Stimulated activated naive B cell treated with anti-CD40 and anti-IgM and Interleukin-4, amounts not matched to agents 10 μg/mL and 1 μg/mL and 100 μg/mL, for 72 hours (primary cell): ENCODE measurements around the gene MAP1LC3A.

ENCODE experiments used
- ATAC-seq, 2 donors: fragments of 150-1000 bp; cut with Tn5 transposase; replicated peaks; 2 replicates each; pipeline ENCODE4 v1.10.0; 2021; ENCODE audit warnings: moderate library complexity in 1 of 2
- DNase-seq: peaks from one replicate; pipeline ENCODE4 v3.0.0; 2021
- H3K27ac Mint-ChIP-seq: one replicate; pipeline ENCODE4 v1.8.0; 2022; ENCODE audit warnings: mild to moderate bottlenecking, mixed read lengths
- H3K27me3 Mint-ChIP-seq, 2 donors: one replicate each; pipeline ENCODE4 v1.8.0; 2022; ENCODE audit warnings: mixed read lengths in 2 of 2
- H3K36me3 Mint-ChIP-seq, 2 donors: one replicate each; pipeline ENCODE4 v1.8.0; 2022; ENCODE audit warnings: mixed read lengths in 2 of 2, mild to moderate bottlenecking in 1 of 2
- H3K4me1 Mint-ChIP-seq, 2 donors: one replicate each; pipeline ENCODE4 v1.8.0; 2022; ENCODE audit warnings: mixed read lengths in 2 of 2, mild to moderate bottlenecking in 1 of 2
- H3K4me3 Mint-ChIP-seq, 2 donors: one replicate each; pipeline ENCODE4 v1.8.0; 2022; ENCODE audit warnings: mild to moderate bottlenecking in 2 of 2, mixed read lengths in 2 of 2, moderate library complexity in 1 of 2
- H3K9me3 Mint-ChIP-seq, 2 donors: one replicate each; pipeline ENCODE4 v1.8.0; 2022; ENCODE audit warnings: mixed read lengths in 2 of 2, mild to moderate bottlenecking in 1 of 2

Gene MAP1LC3A

DNA sequence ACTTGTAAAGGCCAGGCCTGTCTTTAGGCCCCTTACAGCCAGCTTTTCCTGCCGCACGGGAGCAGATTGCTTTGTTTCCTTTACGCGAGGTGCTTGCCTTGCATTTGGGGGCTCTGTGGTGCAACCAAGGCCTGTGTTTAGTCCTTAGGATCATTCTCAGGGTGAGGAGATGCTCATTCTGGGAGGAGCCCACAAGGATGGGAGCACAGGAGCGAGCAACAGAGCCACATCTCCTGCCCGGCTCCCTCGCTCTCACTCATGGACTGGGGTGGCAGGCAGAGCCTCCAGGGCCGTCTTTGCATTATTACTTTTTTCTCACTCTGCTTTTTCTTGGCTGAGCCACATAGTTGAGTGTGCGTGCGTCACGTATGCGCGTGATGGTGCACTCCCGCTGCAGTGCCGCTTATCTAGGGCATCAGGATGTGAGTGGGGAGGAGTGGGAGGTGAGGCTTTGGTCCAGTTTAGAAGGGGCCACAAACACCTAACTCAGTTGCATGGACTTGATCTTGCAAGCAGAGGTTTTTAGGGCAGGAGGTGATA is 23.1 kb upstream of the MAP1LC3A start:
- DNase-seq (no peak), ATAC-seq (no peak)
- Mint-ChIP-seq H3K27me3 (no peaks in the 10 kb centered on the region), H3K36me3 (peaks cover 30 to 43% of the 10 kb centered on the region in 2 donors), H3K4me1 (peaks cover 4 to 6% of the 10 kb centered on the region in 2 donors), H3K27ac (no peak overlapping the region), H3K4me3 (no peak overlapping the region), H3K9me3 (no peaks in the 10 kb centered on the region)

DNA sequence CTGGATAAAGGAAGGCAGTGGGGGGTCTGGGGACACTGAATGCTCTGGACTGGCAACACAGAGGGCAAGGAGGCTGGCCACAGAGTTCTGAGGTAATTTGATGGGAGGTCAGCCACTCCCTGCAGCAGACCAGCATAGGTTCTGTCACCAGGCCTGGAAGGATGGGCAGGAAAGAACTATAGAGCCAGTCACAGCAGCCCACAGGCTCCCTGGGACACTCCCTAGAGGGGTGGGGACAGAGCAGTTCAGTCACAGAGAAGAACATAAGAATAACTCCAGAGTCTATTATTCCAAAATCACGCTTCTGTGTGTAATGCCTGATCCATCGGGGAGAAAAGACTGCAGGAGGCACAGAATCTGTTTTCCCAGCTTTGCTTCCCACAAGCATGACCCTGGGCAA is 22.7 kb upstream of the MAP1LC3A start:
- Mint-ChIP-seq H3K36me3 (peaks cover 35 to 44% of the 10 kb centered on the region in 2 donors), H3K4me3 (no peak overlapping the region), H3K4me1 (peaks cover 1 to 2% of the 10 kb centered on the region in 2 donors), H3K9me3 (no peaks in the 10 kb centered on the region), H3K27me3 (no peaks in the 10 kb centered on the region), H3K27ac (no peak overlapping the region)
- ATAC-seq: no peak
- DNase-seq: no peak

DNA sequence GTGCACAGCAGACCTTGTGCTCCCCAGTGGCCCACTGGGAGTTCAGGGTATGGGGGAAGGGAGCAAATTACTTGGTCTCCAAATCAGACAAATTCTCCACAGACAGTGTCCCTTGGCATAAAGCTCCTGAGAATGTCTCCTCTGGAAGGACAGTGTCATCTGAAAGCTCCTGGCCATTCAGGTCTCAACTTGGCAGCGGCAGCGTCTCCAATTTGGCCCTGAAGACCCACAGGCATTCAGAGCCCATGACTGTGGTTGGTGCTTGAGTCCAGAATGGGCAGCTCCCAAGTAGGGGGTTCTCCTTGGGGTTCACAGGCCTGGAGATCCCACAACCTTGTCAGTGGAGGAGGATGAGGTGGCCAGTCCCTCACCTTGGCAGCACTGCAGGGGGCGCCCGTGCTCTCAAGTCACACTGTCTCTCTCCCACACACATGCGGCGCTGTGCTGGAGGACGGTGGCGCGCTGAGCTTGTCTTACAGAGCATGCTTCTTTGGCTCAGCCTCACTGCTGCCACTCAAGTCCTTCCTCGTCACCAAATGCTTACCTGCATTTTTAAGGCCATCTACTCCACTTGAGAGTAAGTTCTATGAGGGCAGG is 21.6 kb upstream of the MAP1LC3A start:
- no peak overlapping the region for H3K4me3 Mint-ChIP-seq
- H3K36me3 Mint-ChIP-seq: peaks cover 37 to 47% of the 10 kb centered on the region in 2 donors
- ATAC-seq: peak; percentile 39 to 51
- no peak for DNase-seq
- no peaks in the 10 kb centered on the region for H3K27me3 Mint-ChIP-seq
- no peak overlapping the region for H3K27ac Mint-ChIP-seq
- no peaks in the 10 kb centered on the region for H3K9me3 Mint-ChIP-seq
- H3K4me1 Mint-ChIP-seq: no peaks in the 10 kb centered on the region

DNA sequence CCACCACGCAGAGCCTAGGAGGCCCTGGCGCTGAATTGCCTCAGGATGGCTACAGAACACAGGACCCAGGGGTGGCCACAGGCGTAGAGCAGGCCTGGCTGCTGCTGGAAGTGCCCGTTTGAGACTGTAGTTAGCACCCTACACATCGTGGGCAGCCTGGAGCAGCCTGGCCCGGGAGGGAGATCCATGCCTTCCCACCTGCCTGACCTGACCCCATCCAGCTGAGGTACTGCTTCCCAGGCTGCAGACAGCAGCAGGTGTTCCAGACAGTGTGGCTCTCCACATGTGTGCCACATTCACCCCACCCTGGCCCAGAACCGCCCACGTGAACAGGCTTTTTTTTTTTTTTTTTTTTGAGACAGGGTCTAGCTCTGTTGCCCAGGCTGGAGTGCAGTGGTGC is 20.9 kb upstream of the MAP1LC3A start:
- ATAC-seq: no peak
- Mint-ChIP-seq H3K4me3 (no peak overlapping the region), H3K9me3 (no peaks in the 10 kb centered on the region), H3K27ac (no peak overlapping the region), H3K36me3 (peaks cover 42 to 55% of the 10 kb centered on the region in 2 donors), H3K4me1 (no peaks in the 10 kb centered on the region), H3K27me3 (no peaks in the 10 kb centered on the region)
- DNase-seq: no peak

DNA sequence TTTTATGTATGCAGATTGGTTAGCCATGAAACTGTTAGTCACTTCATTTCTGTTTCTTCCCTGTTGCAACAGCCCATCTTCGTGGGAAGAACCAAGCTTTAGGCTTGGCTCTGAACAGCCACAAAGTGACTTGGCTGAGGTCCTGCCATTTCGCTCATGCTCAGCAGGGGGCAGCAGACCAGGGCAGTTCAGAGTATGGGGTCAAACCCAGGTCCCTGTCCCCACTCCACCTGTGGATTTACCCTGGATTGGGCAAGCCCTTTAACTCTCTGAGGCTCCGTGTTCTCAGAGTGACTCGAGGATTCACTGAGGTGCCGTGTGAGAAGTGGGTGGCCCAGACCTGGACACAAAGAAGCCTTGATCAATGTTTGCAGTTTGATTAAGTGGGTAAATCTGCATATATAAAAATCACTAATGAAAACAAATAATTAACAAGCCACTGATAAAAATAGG is 19.8 kb upstream of the MAP1LC3A start:
- Mint-ChIP-seq H3K27me3 (no peaks in the 10 kb centered on the region), H3K4me1 (no peaks in the 10 kb centered on the region), H3K9me3 (no peaks in the 10 kb centered on the region), H3K4me3 (no peak overlapping the region), H3K27ac (no peak overlapping the region), H3K36me3 (peaks cover 44 to 59% of the 10 kb centered on the region in 2 donors)
- peak; percentile 64 to 65 for ATAC-seq
- no peak for DNase-seq

DNA sequence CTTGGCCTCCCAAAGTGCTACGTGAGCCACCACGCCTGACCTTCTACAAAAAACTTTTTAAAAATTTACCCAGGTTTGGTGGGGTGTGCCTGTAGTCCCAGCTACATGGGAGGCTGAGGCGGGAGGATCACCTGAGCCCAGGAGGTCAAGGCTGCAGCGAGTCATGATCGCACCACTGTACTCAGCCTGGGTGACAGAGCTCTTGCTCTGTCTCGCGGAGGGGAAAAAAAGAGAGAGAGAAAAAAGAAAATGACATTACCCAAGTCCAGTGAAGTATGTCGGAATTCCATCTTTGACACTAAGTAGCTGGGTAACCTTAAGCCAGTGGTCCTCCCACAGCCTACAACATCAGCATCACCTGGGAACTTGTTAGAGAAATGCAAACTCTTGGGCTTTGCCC is 18.8 kb upstream of the MAP1LC3A start:
- Mint-ChIP-seq H3K36me3 (peaks cover 40 to 57% of the 10 kb centered on the region in 2 donors), H3K4me3 (no peak overlapping the region), H3K9me3 (no peaks in the 10 kb centered on the region), H3K4me1 (peaks cover 2% of the 10 kb centered on the region in 2 donors), H3K27me3 (peaks cover 0 to 2% of the 10 kb centered on the region in 2 donors), H3K27ac (no peak overlapping the region)
- DNase-seq: no peak
- ATAC-seq: no peak

DNA sequence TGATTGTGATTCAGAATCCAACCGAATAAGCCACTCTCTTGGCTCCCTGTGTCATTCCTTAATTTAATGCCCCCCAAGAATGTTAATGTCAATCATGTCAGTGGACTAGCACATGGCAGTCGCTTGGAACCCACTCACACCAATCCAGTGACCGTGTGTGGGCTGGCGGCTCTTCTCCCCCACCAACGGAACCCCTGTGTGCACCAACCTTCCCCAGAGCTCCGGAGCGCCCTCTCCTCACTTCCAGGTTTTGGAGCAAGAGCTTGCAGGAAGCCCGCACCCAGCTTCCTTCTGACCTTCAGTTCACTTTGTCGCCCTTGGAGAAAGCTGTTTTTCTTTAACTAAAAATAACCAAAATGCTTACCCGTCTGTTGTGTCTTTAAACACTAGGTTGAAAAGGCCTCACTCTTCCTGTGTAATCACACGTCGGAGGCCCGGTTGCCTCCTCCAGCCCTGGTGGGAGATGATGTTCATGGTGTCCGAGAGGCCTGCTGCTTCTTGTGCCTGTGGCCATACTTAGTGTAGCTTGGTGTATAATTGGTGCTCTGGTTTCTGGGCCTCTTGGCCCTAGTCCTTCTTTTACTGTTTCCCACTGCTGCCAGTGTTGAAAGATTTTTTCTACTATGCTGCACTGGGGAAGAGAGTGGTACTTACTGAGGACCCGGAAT is 17.8 kb upstream of the MAP1LC3A start:
- H3K4me3 Mint-ChIP-seq: no peak overlapping the region
- H3K9me3 Mint-ChIP-seq: peaks cover 0 to 1% of the 10 kb centered on the region in 2 donors
- DNase-seq (no peak), ATAC-seq (no peak)
- H3K36me3 Mint-ChIP-seq: peaks cover 36 to 51% of the 10 kb centered on the region in 2 donors
- peaks cover 4 to 6% of the 10 kb centered on the region in 2 donors for H3K27me3 Mint-ChIP-seq
- peaks cover 2 to 5% of the 10 kb centered on the region in 2 donors for H3K4me1 Mint-ChIP-seq
- H3K27ac Mint-ChIP-seq: peak overlapping the region; percentile 37

DNA sequence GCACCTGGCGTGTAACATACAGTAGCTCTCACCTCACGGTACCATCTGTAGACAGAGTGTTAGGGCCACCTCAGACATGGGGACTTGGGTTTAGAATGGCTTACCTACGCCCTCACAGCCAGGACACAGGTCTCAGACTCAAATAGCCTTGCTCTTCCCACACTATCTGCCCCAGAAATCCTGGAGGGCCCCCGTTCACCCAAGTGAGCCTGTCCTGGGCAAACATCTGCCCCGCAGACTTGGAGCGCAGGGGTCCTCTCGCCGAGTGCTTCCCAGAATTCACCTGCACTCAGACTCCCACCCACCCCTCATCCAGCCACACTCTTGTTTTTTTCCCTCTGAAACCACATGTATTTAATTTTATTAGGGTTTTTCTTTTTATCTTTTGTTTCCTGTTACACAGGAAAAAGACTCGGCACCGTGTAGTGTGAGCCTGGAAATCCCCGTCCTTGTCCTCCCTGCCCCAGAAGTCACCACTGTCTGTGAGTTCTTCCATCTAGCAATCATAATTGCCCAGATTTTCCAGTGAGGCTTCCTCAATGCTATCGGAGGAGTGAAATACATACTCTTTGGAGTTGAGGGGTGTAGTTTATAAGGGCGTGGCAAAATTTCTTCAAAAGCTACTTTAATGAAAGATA is 17.1 kb upstream of the MAP1LC3A start:
- Mint-ChIP-seq H3K27me3 (peaks cover 5 to 8% of the 10 kb centered on the region in 2 donors), H3K4me3 (no peak overlapping the region), H3K36me3 (peaks cover 34 to 49% of the 10 kb centered on the region in 2 donors), H3K4me1 (peaks cover 2 to 5% of the 10 kb centered on the region in 2 donors), H3K27ac (peak overlapping the region; percentile 37), H3K9me3 (peaks cover 0 to 1% of the 10 kb centered on the region in 2 donors)
- ATAC-seq (no peak), DNase-seq (no peak)

DNA sequence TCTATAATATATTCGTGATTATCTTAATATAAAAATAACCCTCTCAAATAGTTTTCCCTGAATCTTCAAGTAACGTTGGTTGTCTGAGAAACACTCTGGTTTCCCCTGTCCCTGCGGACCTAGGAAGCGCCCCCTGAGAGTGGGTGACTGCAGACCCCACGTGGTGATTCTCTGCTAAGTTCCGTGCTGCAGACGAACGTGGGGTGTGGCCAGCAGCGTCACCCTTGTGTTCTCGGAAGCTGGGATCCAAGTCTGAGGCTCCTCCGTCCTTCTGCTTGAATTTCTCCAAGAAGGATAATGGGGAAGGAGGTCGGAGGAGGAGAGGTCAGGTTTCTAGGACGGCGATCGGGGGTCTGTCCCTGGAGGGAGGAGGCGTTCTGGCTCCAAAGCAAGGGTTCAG is 16.6 kb upstream of the MAP1LC3A start:
- ATAC-seq: no peak
- H3K9me3 Mint-ChIP-seq: peaks cover 0 to 1% of the 10 kb centered on the region in 2 donors
- H3K27me3 Mint-ChIP-seq: peaks cover 7 to 11% of the 10 kb centered on the region in 2 donors
- no peak overlapping the region for H3K27ac Mint-ChIP-seq
- peaks cover 35 to 47% of the 10 kb centered on the region in 2 donors for H3K36me3 Mint-ChIP-seq
- peaks cover 2 to 5% of the 10 kb centered on the region in 2 donors for H3K4me1 Mint-ChIP-seq
- DNase-seq: no peak
- no peak overlapping the region for H3K4me3 Mint-ChIP-seq

DNA sequence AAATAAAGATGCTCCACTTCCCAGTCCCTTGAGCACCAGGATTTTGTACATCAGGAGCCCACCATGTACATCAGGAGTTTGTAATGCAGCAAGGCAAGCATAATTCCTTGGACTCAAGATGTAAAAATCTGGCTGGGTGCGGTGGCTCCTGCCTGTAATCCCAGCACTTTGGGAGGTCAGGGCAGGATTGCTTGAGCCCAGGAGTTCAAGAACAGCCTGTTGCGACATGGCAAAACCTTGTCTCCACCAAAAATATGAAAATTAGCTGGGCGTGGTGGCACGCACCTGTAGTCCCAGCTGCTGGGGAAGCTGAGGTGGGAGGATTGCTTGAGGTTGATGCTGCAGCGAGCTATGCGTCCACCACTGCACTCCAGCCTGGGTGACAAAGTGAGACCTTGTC is 16.1 kb upstream of the MAP1LC3A start:
- DNase-seq (no peak), ATAC-seq (no peak)
- H3K36me3 Mint-ChIP-seq: peaks cover 36 to 42% of the 10 kb centered on the region in 2 donors
- H3K27me3 Mint-ChIP-seq: peaks cover 10 to 14% of the 10 kb centered on the region in 2 donors
- H3K9me3 Mint-ChIP-seq: peaks cover 0 to 1% of the 10 kb centered on the region in 2 donors
- H3K4me3 Mint-ChIP-seq: no peak overlapping the region
- H3K27ac Mint-ChIP-seq: no peak overlapping the region
- H3K4me1 Mint-ChIP-seq: peaks cover 2 to 5% of the 10 kb centered on the region in 2 donors

DNA sequence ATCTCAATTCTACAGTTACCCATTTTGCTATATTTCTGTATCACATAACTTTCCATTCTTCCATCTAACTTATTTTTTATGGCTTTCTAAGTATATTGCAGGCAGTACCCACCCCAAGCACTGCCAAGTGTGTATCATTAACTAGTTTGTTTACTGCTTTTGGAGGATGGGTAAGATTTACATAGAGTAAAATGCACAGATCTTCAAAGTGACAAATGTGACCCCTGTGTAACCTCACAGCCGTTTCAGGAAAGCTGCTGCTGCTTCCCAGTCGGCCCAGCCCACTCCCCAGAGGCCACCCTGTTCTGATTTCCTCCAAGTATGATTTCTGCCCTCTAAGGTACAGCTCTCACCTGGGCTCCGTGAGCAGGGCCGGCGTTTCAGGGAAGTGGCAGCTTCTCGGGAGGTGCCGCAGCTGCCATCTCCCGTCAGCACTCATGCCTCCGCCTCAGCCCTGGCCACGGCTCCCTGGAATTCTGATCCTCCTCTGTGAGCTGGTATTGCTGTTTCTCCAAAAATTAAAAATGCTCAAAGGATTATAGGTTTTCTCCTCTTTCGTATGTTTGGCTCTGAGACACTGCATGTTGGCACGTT is 15.0 kb upstream of the MAP1LC3A start:
- Mint-ChIP-seq H3K9me3 (peaks cover 0 to 1% of the 10 kb centered on the region in 2 donors), H3K27me3 (peaks cover 14 to 19% of the 10 kb centered on the region in 2 donors), H3K4me1 (peaks cover 2 to 5% of the 10 kb centered on the region in 2 donors), H3K36me3 (peaks cover 36 to 40% of the 10 kb centered on the region in 2 donors), H3K27ac (no peak overlapping the region), H3K4me3 (no peak overlapping the region)
- DNase-seq (no peak), ATAC-seq (no peak)

DNA sequence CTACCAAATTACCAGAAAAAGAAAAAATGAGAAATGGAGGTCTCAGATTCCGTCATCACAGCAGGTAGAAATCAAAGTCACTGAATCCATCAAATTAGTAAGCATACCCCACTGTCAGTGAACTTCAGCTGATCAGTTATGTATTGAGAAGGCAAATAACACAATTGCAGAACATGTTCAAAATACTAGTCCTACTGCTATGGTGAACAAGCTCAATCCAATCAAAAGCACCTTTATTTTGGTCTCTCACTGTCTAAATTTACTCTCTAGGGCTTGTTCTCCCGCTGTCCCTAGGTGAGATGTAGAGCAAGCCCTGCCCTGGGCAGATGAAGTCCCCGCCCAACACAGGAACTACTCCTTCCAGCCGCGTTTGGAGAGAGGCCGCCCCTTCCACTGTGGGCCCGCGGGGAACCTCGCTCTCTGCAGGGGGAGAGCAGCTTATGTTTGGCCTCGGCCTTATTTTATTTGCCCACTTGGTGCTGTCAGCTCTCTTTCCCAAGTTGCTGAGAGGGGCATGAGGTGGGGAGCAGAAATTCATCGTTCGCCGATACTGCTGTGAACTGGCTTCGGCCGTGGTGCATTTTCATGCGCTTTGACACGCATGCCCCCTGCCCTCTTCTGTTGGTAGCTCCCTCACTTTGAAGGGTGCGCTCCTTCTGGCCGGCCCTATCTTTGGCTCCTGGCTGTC is 14.3 kb upstream of the MAP1LC3A start:
- Mint-ChIP-seq H3K27me3 (peaks cover 16 to 19% of the 10 kb centered on the region in 2 donors), H3K4me1 (peaks cover 2 to 7% of the 10 kb centered on the region in 2 donors), H3K36me3 (peaks cover 31 to 37% of the 10 kb centered on the region in 2 donors), H3K4me3 (peak overlapping the region in 1 of 2 donors; percentile 10), H3K27ac (peak overlapping the region; percentile 27), H3K9me3 (peaks cover 0 to 1% of the 10 kb centered on the region in 2 donors)
- no peak for DNase-seq
- peak; percentile 60 to 67 for ATAC-seq

DNA sequence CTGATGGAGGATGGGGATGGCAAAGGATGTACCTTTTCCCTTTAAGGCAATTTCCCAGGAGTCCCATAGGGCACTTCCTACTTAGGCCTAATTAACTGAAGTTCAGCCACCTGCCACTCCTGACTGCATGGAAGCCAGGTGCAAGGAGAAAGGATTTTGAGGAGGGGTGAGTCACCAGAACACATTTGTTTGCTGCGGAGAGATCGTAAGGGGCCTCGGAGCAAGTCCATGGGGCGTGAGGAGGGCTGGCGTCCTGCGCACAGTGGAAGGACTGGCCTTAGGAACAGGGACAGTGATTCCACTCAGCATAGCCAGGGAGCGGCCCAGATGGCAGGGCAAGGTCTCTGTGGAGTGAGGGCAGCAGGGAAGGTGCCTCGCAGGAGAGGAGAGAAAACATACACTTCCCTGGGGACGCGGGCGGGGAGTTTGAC is 11.8 kb upstream of the MAP1LC3A start:
- H3K9me3 Mint-ChIP-seq: peaks cover 0 to 1% of the 10 kb centered on the region in 2 donors
- ATAC-seq (no peak), DNase-seq (no peak)
- peaks cover 19 to 21% of the 10 kb centered on the region in 2 donors for H3K27me3 Mint-ChIP-seq
- H3K4me1 Mint-ChIP-seq: peaks cover 2 to 13% of the 10 kb centered on the region in 2 donors
- H3K4me3 Mint-ChIP-seq: no peak overlapping the region
- no peak overlapping the region for H3K27ac Mint-ChIP-seq
- peaks cover 19% of the 10 kb centered on the region in 2 donors for H3K36me3 Mint-ChIP-seq
